ENCODE results near the gene SCYL3.

The SCYL3 gene

GRCh38 chr1:169891539-169891885 is 2.2 kb downstream of the SCYL3 start:
- no peak for DNase-seq (ENCODE audit: low read depth)
- peak overlapping the region; percentile 67 for H3K4me3 ChIP-seq (ENCODE audit: low read depth, low read length)
- TF ChIP-seq CTCF (IDR thresholded peaks at IDR 0.05; ENCODE audit: control insufficient read depth, extremely low read depth, insufficient read depth): no peak

GRCh38 chr1:169890761-169891538 is 2.7 kb downstream of the SCYL3 start:
- TF ChIP-seq CTCF (IDR thresholded peaks at IDR 0.05; ENCODE audit: control insufficient read depth, extremely low read depth, insufficient read depth): no peak
- DNase-seq (ENCODE audit: low read depth): peak; percentile 89
- H3K4me3 ChIP-seq (ENCODE audit: low read depth, low read length): peak overlapping the region; percentile 67

- H3K4me3 ChIP-seq (ENCODE audit: low read depth, low read length): no peak overlapping the region
- TF ChIP-seq CTCF (IDR thresholded peaks at IDR 0.05; ENCODE audit: control insufficient read depth, extremely low read depth, insufficient read depth): no peak
- DNase-seq (ENCODE audit: low read depth): no peak
Measured at GRCh38 chr1:169889871-169890270, 3.8 kb downstream of the SCYL3 start.

GRCh38 chr1:169886931-169887330 is 6.8 kb downstream of the SCYL3 start:
- no peak for DNase-seq (ENCODE audit: low read depth)
- no peak for TF ChIP-seq CTCF (IDR thresholded peaks at IDR 0.05; ENCODE audit: control insufficient read depth, extremely low read depth, insufficient read depth)
- no peak overlapping the region for H3K4me3 ChIP-seq (ENCODE audit: low read depth, low read length)

- no peak for DNase-seq (ENCODE audit: low read depth)
- H3K4me3 ChIP-seq (ENCODE audit: low read depth, low read length): no peak overlapping the region
- no peak for TF ChIP-seq CTCF (IDR thresholded peaks at IDR 0.05; ENCODE audit: control insufficient read depth, extremely low read depth, insufficient read depth)
Measured at GRCh38 chr1:169886422-169886821, 7.3 kb downstream of the SCYL3 start.

GRCh38 chr1:169885207-169885606 is 8.5 kb downstream of the SCYL3 start:
- no peak for TF ChIP-seq CTCF (IDR thresholded peaks at IDR 0.05; ENCODE audit: control insufficient read depth, extremely low read depth, insufficient read depth)
- H3K4me3 ChIP-seq (ENCODE audit: low read depth, low read length): no peak overlapping the region
- DNase-seq (ENCODE audit: low read depth): no peak

GRCh38 chr1:169884634-169885033 is 9.1 kb downstream of the SCYL3 start:
- DNase-seq (ENCODE audit: low read depth): no peak

More at GRCh38 chr1:169884634-169885033, 9.1 kb downstream of the SCYL3 start:
- TF ChIP-seq CTCF (IDR thresholded peaks at IDR 0.05; ENCODE audit: control insufficient read depth, extremely low read depth, insufficient read depth): no peak
- no peak overlapping the region for H3K4me3 ChIP-seq (ENCODE audit: low read depth, low read length)

All from LNCaP clone FGC (cell line).